Measurements from ENCODE around the gene EDARADD. TPM values are rescaled to one million over a fixed set of nuclear protein-coding genes. Genes with fewer than 3 reads are reported as not detected.

Gene EDARADD
- total RNA-seq, 1 donor from 2014 or later, result 0.98 TPM

GRCh38 chr1:236407059-236407458 lies 13.0 kb downstream of the EDARADD start:
- TF ChIP-seq CTCF (IDR thresholded peaks at IDR 0.05; ENCODE audit: partially characterized antibody, unreplicated experiment), result no peak
- peaks cover 6% of the 10 kb centered on the region for H3K4me1 Mint-ChIP-seq (ENCODE audit: low read depth, unreplicated experiment)
- no peak overlapping the region for H3K4me3 Mint-ChIP-seq (ENCODE audit: unreplicated experiment)
- no peaks in the 10 kb centered on the region for H3K9me3 Mint-ChIP-seq (ENCODE audit: unreplicated experiment)
- peak; percentile 23 for DNase-seq
- H3K27ac Mint-ChIP-seq (ENCODE audit: unreplicated experiment), result no peak overlapping the region
- H3K36me3 Mint-ChIP-seq (ENCODE audit: unreplicated experiment), result no peaks in the 10 kb centered on the region
- H3K27me3 Mint-ChIP-seq (ENCODE audit: unreplicated experiment), result no peaks in the 10 kb centered on the region

DNA sequence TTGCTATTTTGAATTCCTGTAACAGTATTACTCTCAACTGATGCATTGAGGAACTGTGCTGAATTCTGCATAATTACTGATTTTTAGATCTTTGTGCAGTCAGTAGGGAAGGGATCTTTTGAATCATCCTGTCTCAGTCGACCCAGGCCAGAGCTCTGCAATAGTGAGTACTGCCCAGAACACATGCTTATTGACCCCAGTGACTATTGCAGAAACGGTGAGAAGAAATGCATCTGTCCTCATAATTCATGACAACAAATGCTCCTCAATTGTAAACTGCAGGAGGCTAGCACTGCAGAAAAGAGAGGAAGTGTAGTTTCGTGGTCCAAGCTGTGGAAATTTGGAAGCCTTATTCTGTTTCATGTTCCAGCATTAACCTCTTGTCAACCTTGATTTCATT lies 19.6 kb downstream of the EDARADD start:
- no peaks in the 10 kb centered on the region for H3K27me3 Mint-ChIP-seq (ENCODE audit: unreplicated experiment)
- H3K9me3 Mint-ChIP-seq (ENCODE audit: unreplicated experiment), result no peaks in the 10 kb centered on the region
- no peaks in the 10 kb centered on the region for H3K4me1 Mint-ChIP-seq (ENCODE audit: low read depth, unreplicated experiment)
- H3K36me3 Mint-ChIP-seq (ENCODE audit: unreplicated experiment), result no peaks in the 10 kb centered on the region
- no peak for DNase-seq
- no peak overlapping the region for H3K27ac Mint-ChIP-seq (ENCODE audit: unreplicated experiment)
- no peak for TF ChIP-seq CTCF (IDR thresholded peaks at IDR 0.05; ENCODE audit: partially characterized antibody, unreplicated experiment)
- H3K4me3 Mint-ChIP-seq (ENCODE audit: unreplicated experiment), result no peak overlapping the region

GRCh38 chr1:236416165-236416564 lies 22.1 kb downstream of the EDARADD start:
- H3K36me3 Mint-ChIP-seq (ENCODE audit: unreplicated experiment), result no peaks in the 10 kb centered on the region
- TF ChIP-seq CTCF (IDR thresholded peaks at IDR 0.05; ENCODE audit: partially characterized antibody, unreplicated experiment), result no peak
- no peaks in the 10 kb centered on the region for H3K9me3 Mint-ChIP-seq (ENCODE audit: unreplicated experiment)
- H3K27me3 Mint-ChIP-seq (ENCODE audit: unreplicated experiment), result no peaks in the 10 kb centered on the region
- no peak overlapping the region for H3K27ac Mint-ChIP-seq (ENCODE audit: unreplicated experiment)
- no peak for DNase-seq
- no peak overlapping the region for H3K4me3 Mint-ChIP-seq (ENCODE audit: unreplicated experiment)
- no peaks in the 10 kb centered on the region for H3K4me1 Mint-ChIP-seq (ENCODE audit: low read depth, unreplicated experiment)

GRCh38 chr1:236417336-236417735 lies 23.2 kb downstream of the EDARADD start:
- Mint-ChIP-seq H3K4me3 (ENCODE audit: unreplicated experiment) (no peak overlapping the region), H3K9me3 (ENCODE audit: unreplicated experiment) (no peaks in the 10 kb centered on the region), H3K27me3 (ENCODE audit: unreplicated experiment) (no peaks in the 10 kb centered on the region), H3K36me3 (ENCODE audit: unreplicated experiment) (no peaks in the 10 kb centered on the region), H3K27ac (ENCODE audit: unreplicated experiment) (no peak overlapping the region), H3K4me1 (ENCODE audit: low read depth, unreplicated experiment) (no peaks in the 10 kb centered on the region)
- no peak for TF ChIP-seq CTCF (IDR thresholded peaks at IDR 0.05; ENCODE audit: partially characterized antibody, unreplicated experiment)
- DNase-seq, result no peak

GRCh38 chr1:236419502-236419901 lies 25.4 kb downstream of the EDARADD start:
- H3K27ac Mint-ChIP-seq (ENCODE audit: unreplicated experiment), result no peak overlapping the region
- H3K9me3 Mint-ChIP-seq (ENCODE audit: unreplicated experiment), result peaks cover 2% of the 10 kb centered on the region
- no peak for DNase-seq

More at GRCh38 chr1:236419502-236419901, 25.4 kb downstream of the EDARADD start:
- H3K4me3 Mint-ChIP-seq (ENCODE audit: unreplicated experiment), result no peak overlapping the region
- no peak for TF ChIP-seq CTCF (IDR thresholded peaks at IDR 0.05; ENCODE audit: partially characterized antibody, unreplicated experiment)
- H3K36me3 Mint-ChIP-seq (ENCODE audit: unreplicated experiment), result no peaks in the 10 kb centered on the region
- H3K27me3 Mint-ChIP-seq (ENCODE audit: unreplicated experiment), result no peaks in the 10 kb centered on the region
- no peaks in the 10 kb centered on the region for H3K4me1 Mint-ChIP-seq (ENCODE audit: low read depth, unreplicated experiment)

All from glutamatergic neuron (in vitro differentiated cells).